GM19467 (cell line): ENCODE results near the gene NR5A1.

Experiments used
- ATAC-seq: cut with Tn5 transposase; IDR thresholded peaks from one replicate; pipeline ENCODE4 v1.9.1; 2021; ENCODE audit warnings: mild to moderate bottlenecking, moderate library complexity; ENCODE audit not compliant: unreplicated experiment

The NR5A1 gene

GRCh38 chr9:124514874-124515273 is 7.7 kb upstream of the NR5A1 start:
- no peak for ATAC-seq

DNA sequence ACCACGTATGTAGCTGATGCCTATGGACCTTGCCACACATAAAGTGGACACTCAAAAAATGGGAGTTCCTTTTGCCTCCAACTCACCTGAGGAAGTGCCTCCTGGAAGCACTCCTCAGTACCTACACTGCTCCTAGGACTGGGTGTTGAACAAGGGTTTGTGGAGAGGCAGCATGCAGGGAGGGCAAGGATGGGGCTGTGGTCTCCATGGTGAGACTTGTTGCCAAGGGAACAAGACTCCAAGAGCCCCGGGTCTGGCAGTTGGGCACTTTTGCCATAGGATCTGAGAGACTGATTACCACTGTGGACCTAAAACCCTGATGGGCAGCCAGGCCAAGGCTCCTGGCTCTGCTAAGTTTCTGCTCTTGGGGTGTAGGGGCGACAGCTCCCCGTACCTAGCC is 6.9 kb upstream of the NR5A1 start:
- no peak for ATAC-seq

GRCh38 chr9:124513376-124513994 is 6.3 kb upstream of the NR5A1 start:
- no peak for ATAC-seq

GRCh38 chr9:124512806-124513204 is 5.6 kb upstream of the NR5A1 start:
- ATAC-seq = no peak

DNA sequence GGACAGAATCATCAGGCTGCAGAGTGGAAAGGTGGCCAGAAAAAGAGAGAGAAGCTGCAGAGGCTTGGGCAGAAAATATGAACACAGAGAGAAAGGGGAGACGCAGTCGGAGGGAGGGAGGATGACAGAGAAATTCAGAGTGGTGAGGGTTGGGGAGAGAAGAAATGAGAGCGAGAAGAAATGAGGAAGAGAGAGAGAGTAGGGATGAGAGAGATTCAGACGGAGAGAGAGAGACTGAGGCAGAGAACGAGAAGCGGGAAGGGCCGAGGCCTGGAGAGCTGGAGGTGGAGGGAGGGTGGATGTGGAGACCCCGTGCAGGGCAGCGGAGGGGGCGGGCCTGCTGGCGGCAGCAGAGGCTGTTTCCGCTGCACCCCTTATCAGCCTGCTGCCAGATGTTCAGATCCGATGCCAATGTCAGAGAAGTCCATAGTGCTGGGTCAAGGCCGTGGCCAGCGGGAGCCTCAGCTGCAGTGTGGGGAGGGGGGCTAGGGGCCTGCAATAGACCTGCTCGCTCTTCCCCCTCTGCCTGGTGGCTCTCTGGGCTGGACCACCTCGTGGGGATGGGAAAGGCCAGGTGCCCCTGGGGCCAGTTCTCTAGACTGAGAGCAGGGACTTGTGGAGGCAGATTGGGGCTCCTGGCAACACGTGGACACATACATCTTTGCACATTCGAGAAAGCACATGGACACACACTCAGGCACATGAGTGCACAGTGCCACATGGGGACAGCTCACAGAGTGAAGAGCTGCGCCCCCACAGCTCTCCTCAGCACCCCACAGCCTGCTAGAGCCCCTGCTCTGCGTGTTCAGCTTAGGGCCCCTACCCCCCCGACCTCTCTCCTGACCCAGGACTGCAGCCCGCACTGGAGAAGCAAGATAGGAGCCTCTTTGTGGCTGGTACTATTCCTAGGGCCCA is 4.9 kb upstream of the NR5A1 start:
- no peak for ATAC-seq

- ATAC-seq = no peak
These were observed 4.2 kb upstream of the NR5A1 start for GRCh38 chr9:124511426-124511840.

GRCh38 chr9:124510650-124511425 is 3.6 kb upstream of the NR5A1 start:
- no peak for ATAC-seq

GRCh38 chr9:124507880-124508423 is 753 bp upstream of the NR5A1 start:
- ATAC-seq = no peak

DNA sequence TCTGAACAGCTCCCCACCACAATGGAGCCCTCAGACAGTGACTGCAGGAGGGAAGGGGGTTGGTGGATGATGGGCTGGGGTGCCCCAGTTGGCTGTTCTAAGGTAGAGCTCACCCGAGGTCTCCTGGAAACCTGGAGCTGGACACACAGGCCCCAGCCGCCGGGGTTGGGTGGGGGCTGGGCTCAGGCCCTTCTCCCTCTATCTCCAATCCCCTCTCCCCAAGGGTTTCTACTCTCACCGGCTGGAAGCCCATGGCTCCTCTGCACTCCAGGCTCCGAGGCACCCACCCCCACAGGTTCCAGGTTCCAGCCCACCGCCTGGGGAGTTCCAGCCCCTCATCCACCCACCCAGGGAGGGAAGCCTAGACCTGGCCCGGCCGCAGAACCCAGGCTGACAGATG is 766 bp downstream of the NR5A1 start:
- ATAC-seq = no peak

GRCh38 chr9:124505901-124506346 is 1.3 kb downstream of the NR5A1 start:
- no peak for ATAC-seq

- no peak for ATAC-seq
These were observed 1.9 kb downstream of the NR5A1 start for GRCh38 chr9:124505006-124505900.

DNA sequence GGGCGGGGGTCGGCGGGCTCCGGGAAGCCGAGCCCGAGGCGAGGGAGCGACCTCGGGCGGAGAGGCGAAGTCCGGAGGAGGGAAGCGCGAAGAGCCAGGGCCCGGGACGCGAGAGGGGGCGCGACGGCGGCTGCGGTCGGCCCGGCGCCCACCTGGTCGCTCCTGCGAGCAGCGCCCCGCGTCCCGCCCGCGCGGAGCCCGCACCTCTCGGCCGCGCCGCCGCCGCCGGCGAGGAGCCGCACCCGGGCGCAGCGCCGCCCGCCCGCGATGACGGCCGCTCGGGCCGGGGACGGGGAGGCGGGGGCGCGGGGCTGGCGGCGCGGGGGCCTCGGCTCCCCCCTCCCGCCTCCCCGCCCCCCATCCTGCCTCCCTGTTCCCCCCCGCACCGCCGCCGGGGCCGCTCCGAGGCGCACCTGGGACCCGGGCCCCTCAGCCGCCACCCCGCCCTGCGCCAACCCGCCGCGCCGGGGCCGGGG is 2.6 kb downstream of the NR5A1 start:
- ATAC-seq = no peak

GRCh38 chr9:124503713-124504529 is 3.3 kb downstream of the NR5A1 start:
- ATAC-seq = no peak

DNA sequence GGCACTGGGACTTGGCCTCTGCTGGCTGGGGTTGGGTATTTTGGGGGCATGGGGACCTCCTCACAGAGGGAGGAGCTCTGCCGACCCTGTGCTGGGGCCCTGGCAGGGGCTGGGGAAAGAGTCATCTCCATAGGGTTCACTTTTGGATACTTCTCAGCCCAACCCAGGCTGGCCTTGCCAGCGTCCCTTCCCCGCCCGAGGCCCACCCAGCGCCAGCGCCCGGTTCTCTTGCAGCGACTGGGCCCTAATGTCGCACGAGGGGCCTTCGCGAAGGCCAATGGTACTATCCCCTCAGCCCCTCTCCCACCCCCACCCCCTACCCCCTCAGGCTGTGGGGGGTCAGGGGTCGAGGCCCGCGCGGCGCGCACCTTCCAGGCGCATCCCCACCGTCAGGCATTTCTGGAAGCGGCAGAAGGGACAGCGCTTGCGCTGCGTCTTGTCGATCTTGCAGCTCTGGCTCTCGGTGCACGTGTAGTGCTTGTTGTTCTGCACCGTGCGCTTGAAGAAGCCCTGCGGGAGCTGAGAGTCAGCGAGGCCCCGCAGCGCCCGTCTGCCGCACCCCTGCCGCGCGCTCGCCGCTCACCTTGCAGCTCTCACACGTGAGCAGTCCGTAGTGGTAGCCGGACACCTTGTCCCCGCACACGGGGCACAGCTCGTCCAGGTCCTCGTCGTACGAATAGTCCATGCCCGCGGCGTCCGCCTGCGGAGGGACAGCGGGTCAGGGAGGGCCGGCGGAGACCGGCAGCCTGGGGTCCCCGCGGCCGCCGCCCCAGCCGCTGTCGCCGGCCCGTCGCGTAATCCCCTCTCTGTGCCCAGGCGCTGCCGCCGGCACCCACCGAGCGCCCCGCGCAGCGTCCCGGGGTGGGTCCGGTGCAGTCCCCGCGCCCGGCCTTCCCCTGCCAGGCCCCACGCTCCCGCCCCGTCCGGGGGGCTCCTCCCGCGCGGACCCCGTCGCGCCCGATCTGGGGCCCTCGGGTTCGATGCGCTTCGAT is 4.2 kb downstream of the NR5A1 start:
- no peak for ATAC-seq

- ATAC-seq = no peak
These were observed 5.4 kb downstream of the NR5A1 start for GRCh38 chr9:124501771-124502320.

- no peak for ATAC-seq
These were observed 6.2 kb downstream of the NR5A1 start for GRCh38 chr9:124500796-124501611.
